ENCODE measurements around the gene RAD51AP2.
A peak's percentile ranks its signal among the peaks of the same experiment; 100 is the strongest.

The RAD51AP2 gene

GRCh38 chr2:17542471-17542870 lies 24.2 kb upstream of the RAD51AP2 start:
- no peaks in the 10 kb centered on the region for H3K36me3 ChIP-seq (replicated peaks; ENCODE audit: insufficient read depth, low read length)
- no peaks in the 10 kb centered on the region for H3K9me3 ChIP-seq (replicated peaks; ENCODE audit: insufficient read depth, low read length)
- H2AFZ ChIP-seq (ENCODE audit: low read length), result no peak overlapping the region
- no peak overlapping the region for H3K4me2 ChIP-seq (ENCODE audit: low read depth, low read length)
- TF ChIP-seq EZH2phosphoT487 (IDR thresholded peaks at IDR 0.05; ENCODE audit: low read length) (no peak), CTCF (IDR thresholded peaks at IDR 0.05; ENCODE audit: low read length) (no peak), EZH2 (optimal IDR thresholded peaks at IDR 0.05; ENCODE audit: low read depth, low read length) (no peak)
- no peaks in the 10 kb centered on the region for H3K9me2 ChIP-seq (replicated peaks; ENCODE audit: insufficient read depth, low read length)
- no peaks in the 10 kb centered on the region for H3K79me2 ChIP-seq (ENCODE audit: low read length)
- 0 out of 2 replicates have a peak, but pooled peaks cover 4% of the 10 kb centered on the region for H3K4me1 ChIP-seq (ENCODE audit: low read length)
- 0 out of 2 replicates have a peak, but pooled peaks cover 6% of the 10 kb centered on the region for H3K27me3 ChIP-seq (replicated peaks; ENCODE audit: insufficient read depth, low read length)
- no peak overlapping the region for H3K4me3 ChIP-seq (ENCODE audit: low read length)
- no peak for DNase-seq
- H3F3A ChIP-seq (ENCODE audit: insufficient read depth, low read length), result no peaks in the 10 kb centered on the region
- H4K20me1 ChIP-seq (ENCODE audit: insufficient read depth, low read length), result no peaks in the 10 kb centered on the region
- no peak overlapping the region for H3K9ac ChIP-seq (ENCODE audit: low read length)
- no peak overlapping the region for H3K27ac ChIP-seq (ENCODE audit: low read length)

GRCh38 chr2:17541531-17541950 lies 23.3 kb upstream of the RAD51AP2 start:
- no peak overlapping the region for H2AFZ ChIP-seq (ENCODE audit: low read length)

GRCh38 chr2:17540813-17541530 lies 22.7 kb upstream of the RAD51AP2 start:
- peak; percentile 13 for DNase-seq
- Histone ChIP-seq H3K27ac (ENCODE audit: low read length) (no peak overlapping the region), H4K20me1 (ENCODE audit: insufficient read depth, low read length) (no peaks in the 10 kb centered on the region), H3K9me2 (replicated peaks; ENCODE audit: insufficient read depth, low read length) (no peaks in the 10 kb centered on the region), H2AFZ (ENCODE audit: low read length) (peak overlapping the region; percentile 46), H3K27me3 (replicated peaks; ENCODE audit: insufficient read depth, low read length) (0 out of 2 replicates have a peak, but pooled peaks cover 10% of the 10 kb centered on the region), H3K79me2 (ENCODE audit: low read length) (no peaks in the 10 kb centered on the region), H3K4me3 (ENCODE audit: low read length) (peak overlapping the region; percentile 54), H3K4me1 (ENCODE audit: low read length) (0 out of 2 replicates have a peak, but pooled peaks cover 4% of the 10 kb centered on the region), H3K9ac (ENCODE audit: low read length) (no peak overlapping the region), H3K4me2 (ENCODE audit: low read depth, low read length) (peak overlapping the region; percentile 77), H3F3A (ENCODE audit: insufficient read depth, low read length) (no peaks in the 10 kb centered on the region), H3K9me3 (replicated peaks; ENCODE audit: insufficient read depth, low read length) (no peaks in the 10 kb centered on the region), H3K36me3 (replicated peaks; ENCODE audit: insufficient read depth, low read length) (no peaks in the 10 kb centered on the region)
- TF ChIP-seq CTCF (IDR thresholded peaks at IDR 0.05; ENCODE audit: low read length) (no peak), EZH2phosphoT487 (IDR thresholded peaks at IDR 0.05; ENCODE audit: low read length) (no peak), EZH2 (optimal IDR thresholded peaks at IDR 0.05; ENCODE audit: low read depth, low read length) (no peak)

More at GRCh38 chr2:17541531-17541950, 23.3 kb upstream of the RAD51AP2 start:
- H3K9me2 ChIP-seq (replicated peaks; ENCODE audit: insufficient read depth, low read length), result no peaks in the 10 kb centered on the region
- no peaks in the 10 kb centered on the region for H3F3A ChIP-seq (ENCODE audit: insufficient read depth, low read length)
- 0 out of 2 replicates have a peak, but pooled peaks cover 10% of the 10 kb centered on the region for H3K27me3 ChIP-seq (replicated peaks; ENCODE audit: insufficient read depth, low read length)
- no peaks in the 10 kb centered on the region for H3K79me2 ChIP-seq (ENCODE audit: low read length)
- H3K9me3 ChIP-seq (replicated peaks; ENCODE audit: insufficient read depth, low read length), result no peaks in the 10 kb centered on the region
- peak overlapping the region; percentile 77 for H3K4me2 ChIP-seq (ENCODE audit: low read depth, low read length)
- H3K4me1 ChIP-seq (ENCODE audit: low read length), result 0 out of 2 replicates have a peak, but pooled peaks cover 4% of the 10 kb centered on the region
- no peaks in the 10 kb centered on the region for H3K36me3 ChIP-seq (replicated peaks; ENCODE audit: insufficient read depth, low read length)
- H3K4me3 ChIP-seq (ENCODE audit: low read length), result peak overlapping the region; percentile 54; the same call in 1 of the 2 replicates
- no peak for DNase-seq
- no peaks in the 10 kb centered on the region for H4K20me1 ChIP-seq (ENCODE audit: insufficient read depth, low read length)
- TF ChIP-seq EZH2phosphoT487 (IDR thresholded peaks at IDR 0.05; ENCODE audit: low read length) (no peak), EZH2 (optimal IDR thresholded peaks at IDR 0.05; ENCODE audit: low read depth, low read length) (no peak), CTCF (IDR thresholded peaks at IDR 0.05; ENCODE audit: low read length) (no peak)
- H3K27ac ChIP-seq (ENCODE audit: low read length), result no peak overlapping the region
- no peak overlapping the region for H3K9ac ChIP-seq (ENCODE audit: low read length)

Data from MM.1S (cell line).